GM06990 (cell line): ENCODE measurements around the gene TPSG1.

ENCODE experiments used
- DNase-seq: peaks from one replicate; pipeline ENCODE4 v3.0.0-alpha.2; 2011; ENCODE audit not compliant: insufficient read length; ENCODE audit errors: extremely low read depth
- H3K27me3 ChIP-seq: replicated peaks from 2 replicates; pipeline ENCODE4 v1.6.0; 2011; ENCODE audit warnings: low read length; ENCODE audit not compliant: control insufficient read depth, insufficient read depth
- H3K36me3 ChIP-seq: 2 replicates; pipeline ENCODE4 v1.5.1; 2011; ENCODE audit warnings: low read length; ENCODE audit not compliant: control insufficient read depth, insufficient read depth
- H3K4me3 ChIP-seq: replicated peaks from 2 replicates; pipeline ENCODE4 v1.5.1; 2011; ENCODE audit warnings: low read depth, mild to moderate bottlenecking, control low read depth, low read length
- TF ChIP-seq, protein P1 (sequence below): IDR thresholded peaks from 2 replicates; pipeline ENCODE4 v1.5.1; 2011; ENCODE audit warnings: low read length, control low read depth, mild to moderate bottlenecking, inconsistent platforms; ENCODE audit not compliant: insufficient read depth, poor library complexity, severe bottlenecking

Gene TPSG1

DNA sequence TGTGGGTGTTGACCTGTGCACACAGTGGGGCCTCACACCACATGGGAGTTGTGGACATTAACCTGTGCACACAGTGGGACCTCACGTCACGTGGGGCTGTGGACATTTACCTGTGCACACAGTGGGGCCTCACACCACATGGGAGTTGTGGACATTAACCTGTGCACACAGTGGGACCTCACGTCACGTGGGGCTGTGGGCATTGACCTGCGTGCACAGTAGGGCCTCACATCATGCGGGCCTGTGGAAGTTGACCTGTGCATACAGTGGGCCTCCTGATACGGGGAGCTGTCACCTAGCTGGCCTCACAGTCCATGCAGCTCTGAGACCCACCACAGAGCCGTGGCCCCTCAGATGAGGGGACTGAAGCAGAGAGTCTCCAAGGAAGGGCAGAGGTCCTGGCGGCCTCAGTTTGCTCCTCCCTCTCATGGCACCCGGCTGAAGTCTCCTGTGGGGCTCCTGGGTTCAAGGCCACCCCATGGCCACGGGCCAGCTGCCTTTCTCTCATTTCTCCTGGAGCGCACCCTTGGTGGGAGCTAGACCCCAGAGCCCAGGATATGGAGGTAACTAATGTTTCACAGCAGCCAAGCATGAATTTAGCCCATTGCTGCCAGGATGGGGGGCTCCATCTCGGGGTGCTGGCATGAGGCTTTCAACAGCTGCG lies 51.1 kb downstream of the TPSG1 start:
- Histone ChIP-seq H3K4me3 (no peak overlapping the region), H3K27me3 (no peaks in the 10 kb centered on the region), H3K36me3 (no peaks in the 10 kb centered on the region)
- TF ChIP-seq, protein P1, sequence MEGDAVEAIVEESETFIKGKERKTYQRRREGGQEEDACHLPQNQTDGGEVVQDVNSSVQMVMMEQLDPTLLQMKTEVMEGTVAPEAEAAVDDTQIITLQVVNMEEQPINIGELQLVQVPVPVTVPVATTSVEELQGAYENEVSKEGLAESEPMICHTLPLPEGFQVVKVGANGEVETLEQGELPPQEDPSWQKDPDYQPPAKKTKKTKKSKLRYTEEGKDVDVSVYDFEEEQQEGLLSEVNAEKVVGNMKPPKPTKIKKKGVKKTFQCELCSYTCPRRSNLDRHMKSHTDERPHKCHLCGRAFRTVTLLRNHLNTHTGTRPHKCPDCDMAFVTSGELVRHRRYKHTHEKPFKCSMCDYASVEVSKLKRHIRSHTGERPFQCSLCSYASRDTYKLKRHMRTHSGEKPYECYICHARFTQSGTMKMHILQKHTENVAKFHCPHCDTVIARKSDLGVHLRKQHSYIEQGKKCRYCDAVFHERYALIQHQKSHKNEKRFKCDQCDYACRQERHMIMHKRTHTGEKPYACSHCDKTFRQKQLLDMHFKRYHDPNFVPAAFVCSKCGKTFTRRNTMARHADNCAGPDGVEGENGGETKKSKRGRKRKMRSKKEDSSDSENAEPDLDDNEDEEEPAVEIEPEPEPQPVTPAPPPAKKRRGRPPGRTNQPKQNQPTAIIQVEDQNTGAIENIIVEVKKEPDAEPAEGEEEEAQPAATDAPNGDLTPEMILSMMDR: no peak
- DNase-seq: no peak

DNA sequence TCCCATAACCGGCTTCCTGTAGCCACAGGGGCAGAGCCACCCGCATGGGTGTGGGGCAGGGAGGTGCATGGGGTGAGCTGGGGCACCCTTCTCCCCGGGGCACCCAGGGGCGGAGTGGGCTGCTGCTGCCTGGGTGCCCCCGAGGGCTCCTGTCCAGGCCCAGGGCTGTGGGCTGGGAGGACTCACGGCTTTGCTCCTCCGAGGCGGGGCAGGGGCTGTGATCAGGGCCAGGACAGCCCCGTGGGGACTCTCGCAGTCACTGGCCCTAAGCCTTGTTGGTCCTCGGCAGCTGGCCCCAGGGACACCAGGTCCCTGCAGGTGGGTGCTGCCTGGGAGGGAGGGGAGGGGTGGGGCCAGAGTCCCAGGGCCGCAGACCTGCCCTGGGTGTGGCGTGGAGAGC lies 52.4 kb downstream of the TPSG1 start:
- H3K4me3 ChIP-seq: no peak overlapping the region
- H3K27me3 ChIP-seq: no peaks in the 10 kb centered on the region
- DNase-seq: no peak
- no peaks in the 10 kb centered on the region for H3K36me3 ChIP-seq
- TF ChIP-seq, protein P1: no peak

DNA sequence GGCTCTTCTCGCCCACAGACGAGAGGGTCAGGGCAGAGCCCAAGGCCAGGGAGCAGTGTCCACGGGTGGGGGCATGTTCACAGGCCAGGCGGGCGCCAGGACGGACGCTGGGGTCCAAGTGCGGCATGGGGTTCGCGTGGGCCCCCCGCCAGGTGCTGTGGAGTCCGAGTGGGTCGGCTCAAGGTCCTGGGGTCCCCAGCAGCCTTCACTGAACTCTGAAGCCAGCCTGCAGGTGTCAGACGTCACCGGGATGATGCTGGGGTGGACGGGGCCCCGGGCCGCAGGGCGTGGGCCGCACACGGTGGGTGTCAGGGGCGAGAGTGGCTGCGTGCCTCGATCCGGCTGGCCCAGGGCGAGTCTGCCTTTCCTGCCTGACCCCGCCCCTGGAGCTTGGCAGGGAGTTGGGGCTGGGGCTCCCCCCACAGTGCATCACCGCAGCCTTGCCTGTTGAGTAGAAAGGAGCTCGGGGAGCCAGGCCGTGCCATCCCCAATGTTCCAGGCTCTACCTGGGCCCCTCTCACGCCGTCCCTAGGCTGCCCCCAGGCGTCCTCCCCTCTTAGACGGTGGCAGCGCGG lies 53.1 kb downstream of the TPSG1 start:
- TF ChIP-seq, protein P1: no peak
- Histone ChIP-seq H3K36me3 (no peaks in the 10 kb centered on the region), H3K27me3 (no peaks in the 10 kb centered on the region), H3K4me3 (no peak overlapping the region)
- no peak for DNase-seq
